Fibroblast of skin of scalp (primary cell): ENCODE measurements around the gene STOML1. TPM values are rescaled to one million over a fixed set of nuclear protein-coding genes. Genes with fewer than 3 reads are reported as not detected.

Experiments
- DNase-seq: peaks from one replicate; pipeline ENCODE4 v3.0.0-alpha.2; 2013
- polyA plus RNA-seq, 2 experiments: library from polyadenylated mRNA; unstranded; fragments of 120-200 nt; gene quantifications; one replicate each; pipeline ENCODE4 v1.2.1, GENCODE V29; 2013; ENCODE audit not compliant: insufficient read length in 2 of 2

Gene STOML1, protein sequence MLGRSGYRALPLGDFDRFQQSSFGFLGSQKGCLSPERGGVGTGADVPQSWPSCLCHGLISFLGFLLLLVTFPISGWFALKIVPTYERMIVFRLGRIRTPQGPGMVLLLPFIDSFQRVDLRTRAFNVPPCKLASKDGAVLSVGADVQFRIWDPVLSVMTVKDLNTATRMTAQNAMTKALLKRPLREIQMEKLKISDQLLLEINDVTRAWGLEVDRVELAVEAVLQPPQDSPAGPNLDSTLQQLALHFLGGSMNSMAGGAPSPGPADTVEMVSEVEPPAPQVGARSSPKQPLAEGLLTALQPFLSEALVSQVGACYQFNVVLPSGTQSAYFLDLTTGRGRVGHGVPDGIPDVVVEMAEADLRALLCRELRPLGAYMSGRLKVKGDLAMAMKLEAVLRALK
- polyA plus RNA-seq (2013, experiment 1 of 2; ENCODE audit: insufficient read length), result 19.1 TPM
- 19.9 TPM for polyA plus RNA-seq (2013, experiment 2 of 2; ENCODE audit: insufficient read length)

DNA sequence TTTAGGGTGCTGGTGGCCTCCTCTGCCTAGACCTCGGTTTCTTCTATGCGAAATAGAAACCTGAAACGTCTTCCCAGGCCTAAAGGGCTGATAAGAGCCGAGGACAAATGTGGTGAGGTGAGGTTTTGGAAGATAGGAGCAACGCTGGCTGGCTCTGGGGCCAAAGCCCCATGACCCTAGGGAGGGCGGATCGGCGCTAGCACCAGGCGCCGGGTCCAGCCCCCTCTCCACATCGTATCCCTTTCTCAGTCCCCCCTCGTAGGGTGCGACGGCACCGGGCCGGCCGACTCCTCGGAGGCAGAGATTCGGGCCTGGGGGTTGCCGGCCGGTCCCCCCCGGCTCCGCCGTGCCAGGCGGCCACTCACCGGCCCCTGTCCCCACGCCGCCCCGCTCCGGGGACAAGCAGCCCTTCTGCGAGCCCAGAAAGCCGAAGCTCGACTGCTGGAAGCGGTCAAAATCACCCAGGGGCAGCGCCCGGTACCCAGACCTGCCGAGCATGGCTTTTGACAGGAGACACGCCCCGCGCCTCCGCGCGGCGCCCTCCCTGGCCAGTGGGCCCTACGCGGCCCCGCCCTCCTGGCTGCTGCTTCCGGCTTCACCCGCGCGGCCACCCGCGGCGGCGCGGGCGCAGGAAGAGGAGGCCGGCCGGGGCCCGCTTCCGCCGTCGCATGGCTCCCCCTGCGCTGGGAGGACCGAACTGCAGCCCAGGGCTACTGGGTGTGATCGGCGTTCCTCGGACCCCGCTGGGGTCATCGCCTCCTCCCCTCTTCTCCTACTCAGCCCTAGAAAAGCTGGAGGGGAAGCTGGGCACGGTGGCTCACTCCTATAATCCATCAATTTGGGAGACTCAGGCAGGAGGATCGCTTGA, at the start of gene STOML1:
STOML1 (minus strand) TSS at position 570 of the 868 bp plus-strand sequence; CDS start at position 498, 72 bp downstream.
- peak; percentile 96 for DNase-seq

DNA sequence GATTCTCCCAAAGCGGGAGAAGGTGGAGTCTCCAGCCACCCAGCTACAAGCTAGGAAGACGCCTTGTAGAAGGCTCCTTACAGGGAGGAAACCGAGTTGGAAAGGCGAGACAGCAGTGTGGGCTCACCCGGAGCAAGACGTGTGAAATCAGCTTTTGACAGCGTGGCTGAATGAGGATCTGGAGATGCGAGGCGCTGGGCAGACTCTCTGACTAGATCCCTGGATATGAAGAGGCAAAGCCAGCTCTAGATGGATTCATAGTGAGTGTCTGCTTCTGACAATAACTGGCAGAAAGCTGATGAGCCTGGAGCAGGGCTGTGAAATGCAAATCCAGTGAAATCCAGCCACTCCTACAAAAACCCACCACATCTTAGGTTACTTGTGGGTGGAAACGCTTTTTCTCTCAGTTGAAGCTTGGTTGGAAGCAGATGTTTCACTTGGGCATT, 49.2 kb upstream of the STOML1 start:
- peak; percentile 80 for DNase-seq

DNA sequence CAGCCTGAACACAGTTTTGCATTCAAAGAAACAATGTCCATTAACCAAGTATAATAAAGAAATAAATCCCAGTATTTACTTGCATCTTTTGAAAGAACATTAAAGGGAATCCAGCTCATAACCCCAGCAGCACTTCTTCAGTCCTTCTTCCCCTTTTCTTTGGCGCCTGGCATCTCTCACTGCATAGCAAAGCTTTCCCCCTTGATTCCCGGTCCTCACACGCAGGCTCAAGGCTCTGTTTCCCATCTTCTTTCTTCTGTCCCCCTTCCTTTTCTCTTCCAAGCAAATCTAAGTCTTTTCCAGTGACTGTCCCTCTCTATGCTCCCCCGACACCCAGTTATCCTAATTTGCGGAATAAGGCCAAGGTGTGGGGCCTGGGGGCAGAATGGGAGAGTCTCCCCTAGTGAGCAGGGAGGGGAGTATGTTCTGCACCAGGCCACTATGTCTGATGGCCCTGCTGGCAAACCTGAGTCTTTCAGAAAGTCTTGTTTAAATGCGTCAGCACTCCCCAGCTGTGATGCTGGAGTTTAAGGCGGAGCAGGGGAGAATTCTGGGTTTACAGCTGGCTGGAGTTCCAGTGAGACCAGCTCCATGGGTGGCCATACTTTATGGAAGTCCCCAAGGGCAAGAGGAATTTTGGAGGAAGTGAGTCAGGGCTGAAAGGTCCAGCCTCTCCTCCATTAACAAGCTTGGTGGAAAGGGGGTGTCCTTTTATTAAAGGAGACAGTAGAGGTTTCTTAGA, 48.2 kb upstream of the STOML1 start:
- DNase-seq, result peak; percentile 100

DNA sequence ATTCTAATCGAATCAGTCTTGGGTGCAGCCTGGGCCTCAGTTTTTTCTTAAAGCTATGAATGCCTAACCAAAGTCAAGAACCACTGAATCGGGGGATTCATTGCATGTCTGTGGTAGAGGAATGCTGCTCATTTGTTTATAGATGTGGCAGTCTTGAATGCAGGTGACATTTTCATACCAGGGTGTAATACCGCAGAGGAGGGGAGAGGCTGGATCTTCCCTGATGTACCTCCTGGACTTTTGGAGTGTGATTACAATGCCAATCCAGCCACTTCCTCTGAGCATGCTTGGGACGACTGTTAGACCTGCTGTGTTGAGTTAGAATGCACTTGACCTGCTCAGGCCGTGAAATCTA, 47.5 kb upstream of the STOML1 start:
- no peak for DNase-seq

DNA sequence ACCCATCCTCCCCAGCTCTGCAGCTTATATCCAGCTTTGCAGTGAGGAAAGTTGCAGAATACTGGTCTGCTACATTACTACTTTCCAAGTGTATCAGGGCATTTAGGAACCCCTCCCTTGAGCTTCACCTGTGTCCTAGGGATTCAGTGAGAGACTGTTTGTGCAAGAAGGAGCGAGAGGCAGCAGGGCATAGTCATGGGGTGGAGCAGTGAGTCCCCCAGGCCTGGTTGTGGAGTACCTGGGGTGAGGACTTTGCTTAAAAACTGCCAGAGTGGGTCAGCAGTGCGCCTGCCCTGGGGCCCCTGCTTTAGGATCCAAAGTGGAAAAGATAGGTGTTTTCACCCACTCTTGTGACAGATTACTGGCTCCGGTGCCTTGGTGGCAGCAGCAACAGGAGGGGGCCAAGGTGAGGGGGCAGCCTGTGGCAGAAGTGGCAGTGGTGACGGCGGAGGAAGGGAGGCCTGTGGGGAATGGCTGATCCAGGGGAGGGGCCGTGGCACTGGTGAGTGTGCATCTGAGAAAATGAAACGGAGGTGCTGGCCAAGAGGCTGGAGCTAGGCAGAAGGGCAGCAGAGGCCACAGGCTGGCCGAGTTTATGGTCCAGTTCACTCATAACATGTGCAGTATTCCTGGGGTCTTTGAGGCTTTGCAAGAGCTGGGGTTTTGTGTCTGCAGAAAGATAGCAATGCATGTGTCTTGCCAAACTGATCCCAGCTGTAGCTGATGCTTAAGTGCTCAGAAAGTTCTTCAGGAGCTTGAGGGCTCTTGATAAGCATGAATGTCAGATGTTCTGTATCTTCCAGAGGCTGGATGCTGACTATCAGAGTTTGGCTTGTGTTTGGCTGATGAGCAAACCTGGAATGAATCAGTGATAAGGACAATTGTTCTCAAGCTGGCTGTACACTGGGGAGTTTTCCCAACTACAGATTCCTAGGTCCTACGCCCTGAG, 46.9 kb upstream of the STOML1 start:
- no peak for DNase-seq

DNA sequence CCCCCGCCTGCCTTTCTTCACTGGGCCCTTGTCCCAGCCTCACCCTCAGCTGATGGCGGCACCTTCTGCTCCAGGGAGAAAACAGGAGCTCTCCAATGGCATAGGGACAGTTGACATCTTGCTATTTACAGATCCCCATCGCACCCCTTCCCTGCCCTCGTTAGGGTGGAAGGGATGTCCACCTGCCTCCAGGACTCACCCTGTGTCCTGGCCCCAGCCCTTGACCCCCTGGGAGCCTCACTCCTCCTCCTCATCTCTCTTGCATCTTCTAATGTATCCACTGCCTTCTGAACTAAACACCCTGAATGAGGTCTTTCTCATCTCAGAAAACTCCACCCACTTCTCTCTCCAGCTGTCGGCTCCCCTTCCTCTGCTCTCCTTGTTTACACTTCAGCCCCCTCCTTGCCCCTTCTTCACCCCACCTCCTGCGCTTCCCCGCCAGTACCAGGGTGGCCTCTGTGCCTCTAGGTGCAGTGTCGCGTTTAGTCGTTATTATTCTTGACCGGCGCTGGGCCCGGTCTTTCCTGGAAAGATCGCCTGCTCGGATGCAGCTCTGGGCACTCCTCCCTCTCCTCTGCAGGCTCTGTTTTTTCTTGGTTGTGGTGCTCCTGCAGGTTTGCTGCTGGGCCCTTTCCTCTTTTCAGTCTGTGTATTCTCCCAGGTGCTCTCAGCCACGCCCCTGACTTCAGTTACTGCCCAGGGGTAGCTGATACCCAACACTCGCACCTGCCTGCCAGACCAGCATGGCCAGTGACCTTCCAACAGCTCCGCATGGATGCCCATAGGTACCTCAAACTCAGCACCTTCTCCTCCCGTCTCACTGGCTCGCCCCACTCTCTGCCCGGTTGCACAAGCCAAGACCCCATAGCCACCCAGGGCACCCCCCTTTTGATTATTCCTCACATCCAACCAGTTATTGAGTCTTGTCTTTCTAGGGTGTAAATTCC, 45.3 kb upstream of the STOML1 start:
- DNase-seq, result no peak

DNA sequence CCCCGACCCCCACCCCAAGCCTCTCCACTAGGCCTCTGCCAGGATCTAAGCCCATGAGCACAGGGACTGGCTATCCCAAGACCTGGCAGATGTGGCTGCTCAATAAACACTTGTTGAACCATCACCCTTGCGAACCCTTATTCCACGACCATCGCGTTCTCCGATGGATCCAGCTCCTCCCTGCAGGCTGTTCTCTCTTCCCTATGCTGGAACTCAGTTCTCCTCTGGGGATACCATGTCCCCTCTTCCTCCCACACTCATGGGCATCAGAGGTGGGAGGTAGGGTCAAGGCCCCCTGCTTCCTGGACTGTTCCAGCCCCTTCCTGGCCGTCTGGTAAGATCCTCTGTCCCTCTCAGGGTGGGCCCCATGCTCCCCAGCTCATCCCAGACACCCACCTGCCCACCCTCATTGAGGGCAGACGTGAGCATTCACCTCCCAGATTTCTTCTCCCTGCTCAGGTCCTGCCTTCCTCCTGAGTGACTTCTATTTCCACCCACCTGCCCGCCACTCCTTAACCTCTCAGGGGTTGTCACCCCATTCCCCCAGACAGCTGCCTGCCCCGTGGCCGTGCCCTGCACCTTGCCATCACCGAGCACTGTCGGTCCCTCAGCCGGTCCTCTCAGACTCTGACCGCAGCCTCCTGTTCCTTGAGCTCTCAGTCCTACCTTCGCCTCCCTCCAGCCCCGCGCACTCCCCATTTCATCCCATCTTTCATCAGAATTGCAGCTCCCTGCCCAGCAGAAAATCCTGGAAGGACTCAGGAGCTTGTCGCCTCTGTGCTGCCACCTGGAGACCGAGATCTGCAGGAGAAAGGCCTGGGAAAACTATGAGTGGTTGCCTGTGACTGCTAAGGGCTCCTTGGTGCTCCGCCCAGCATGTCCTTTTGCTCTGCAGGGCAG, 44.4 kb upstream of the STOML1 start:
- DNase-seq, result peak; percentile 80

DNA sequence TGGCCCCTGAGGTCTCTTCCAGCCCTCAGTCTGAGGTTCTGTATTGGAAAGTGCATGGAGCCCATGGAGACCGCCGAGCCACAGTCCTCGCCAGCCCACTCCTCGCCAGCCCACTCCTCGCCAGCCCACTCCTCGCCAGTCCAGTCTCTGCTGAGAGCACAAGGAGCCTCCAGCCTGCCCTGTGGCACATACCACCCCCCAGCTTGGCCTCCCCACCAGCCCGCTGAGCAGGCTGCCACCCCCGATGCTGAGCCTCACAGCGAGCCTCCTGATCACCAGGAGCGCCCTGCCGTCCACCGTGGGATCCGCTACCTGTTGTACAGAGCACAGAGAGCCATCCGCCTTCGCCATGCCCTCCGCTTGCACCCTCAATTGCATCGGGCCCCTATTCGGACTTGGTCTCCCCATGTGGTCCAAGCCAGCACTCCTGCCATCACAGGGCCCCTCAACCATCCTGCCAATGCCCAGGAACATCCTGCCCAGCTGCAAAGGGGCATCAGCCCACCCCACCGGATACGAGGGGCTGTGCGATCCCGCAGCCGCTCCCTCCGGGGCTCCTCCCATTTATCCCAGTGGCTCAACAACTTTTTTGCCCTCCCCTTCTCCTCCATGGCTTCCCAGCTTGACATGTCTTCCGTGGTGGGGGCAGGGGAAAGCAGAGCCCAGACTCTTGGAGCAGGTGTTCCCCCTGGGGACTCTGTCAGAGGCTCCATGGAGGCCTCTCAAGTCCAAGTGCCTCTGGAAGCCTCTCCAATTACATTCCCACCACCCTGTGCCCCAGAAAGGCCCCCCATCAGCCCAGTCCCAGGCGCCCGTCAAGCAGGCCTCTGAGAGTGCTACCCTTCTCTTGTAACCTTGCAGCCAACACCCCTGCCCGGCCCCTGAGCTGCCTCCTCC, 43.3 kb upstream of the STOML1 start:
- DNase-seq, result no peak

DNA sequence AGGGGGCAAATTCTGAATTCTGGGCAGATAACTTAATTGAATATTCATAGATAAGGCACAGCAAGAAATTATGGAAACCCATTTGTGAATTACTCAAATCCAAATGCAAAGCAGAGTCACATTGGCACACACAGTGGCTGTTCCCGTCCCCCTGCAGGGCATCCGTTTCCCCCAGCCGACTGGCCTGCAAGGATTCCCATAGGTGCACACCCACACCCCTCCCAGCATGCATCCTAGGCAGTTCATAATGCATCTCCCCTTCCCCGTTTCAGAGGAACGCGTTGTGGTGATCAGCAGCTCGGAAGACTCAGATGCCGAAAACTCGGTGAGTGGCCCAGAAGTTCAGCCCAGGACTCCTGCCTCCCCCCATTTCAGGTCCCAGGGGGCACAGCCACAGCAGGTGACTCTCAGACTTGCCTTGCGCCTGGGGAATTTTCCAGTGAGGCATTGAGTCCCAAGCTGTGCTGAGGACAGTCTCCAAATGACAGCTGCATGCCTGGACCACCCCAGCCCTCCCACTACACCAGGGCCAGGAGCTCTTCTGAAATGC, 42.2 kb upstream of the STOML1 start:
- no peak for DNase-seq

DNA sequence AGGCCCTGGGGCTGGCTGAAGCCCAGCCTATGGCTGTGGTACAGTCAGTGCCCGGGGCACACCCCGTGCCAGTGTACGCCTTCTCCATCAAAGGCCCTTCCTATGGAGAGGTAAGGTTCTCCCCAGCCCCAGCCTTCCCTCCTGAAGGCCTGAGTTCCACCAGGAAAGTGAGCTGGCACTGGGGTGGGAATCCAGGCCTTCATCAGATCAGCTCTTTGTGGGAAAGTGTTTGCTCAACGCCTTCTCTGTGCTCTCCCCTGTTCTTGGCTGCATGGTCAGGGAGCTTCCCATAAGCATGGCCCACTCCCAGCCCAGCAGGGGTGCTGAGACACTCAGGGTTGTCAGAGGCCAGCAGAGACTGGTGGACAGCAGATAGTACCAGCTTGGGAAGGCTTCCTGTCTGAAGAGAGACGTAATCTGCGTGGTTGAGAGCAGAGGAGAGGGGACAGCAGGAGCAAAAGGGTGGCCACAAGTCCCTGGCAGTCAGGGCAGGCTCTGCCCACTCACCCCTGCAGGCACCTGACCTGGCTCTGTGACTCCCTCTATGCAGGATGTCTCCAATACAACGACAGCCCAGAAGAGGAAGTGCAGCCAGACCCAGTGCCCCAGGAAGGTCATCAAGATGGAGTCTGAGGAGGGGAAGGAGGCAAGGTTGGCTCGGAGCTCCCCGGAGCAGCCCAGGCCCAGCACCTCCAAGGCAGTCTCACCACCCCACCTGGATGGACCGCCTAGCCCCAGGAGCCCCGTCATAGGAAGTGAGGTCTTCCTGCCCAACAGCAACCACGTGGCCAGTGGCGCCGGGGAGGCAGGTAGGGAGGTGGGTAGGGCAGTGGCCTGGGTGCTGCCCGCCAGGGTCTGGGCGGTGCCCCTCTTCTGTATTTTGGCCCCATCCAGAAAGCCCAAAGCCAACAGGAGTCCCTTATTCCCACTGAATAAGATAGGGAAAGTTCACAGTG, 40.8 kb upstream of the STOML1 start:
- DNase-seq, result no peak

DNA sequence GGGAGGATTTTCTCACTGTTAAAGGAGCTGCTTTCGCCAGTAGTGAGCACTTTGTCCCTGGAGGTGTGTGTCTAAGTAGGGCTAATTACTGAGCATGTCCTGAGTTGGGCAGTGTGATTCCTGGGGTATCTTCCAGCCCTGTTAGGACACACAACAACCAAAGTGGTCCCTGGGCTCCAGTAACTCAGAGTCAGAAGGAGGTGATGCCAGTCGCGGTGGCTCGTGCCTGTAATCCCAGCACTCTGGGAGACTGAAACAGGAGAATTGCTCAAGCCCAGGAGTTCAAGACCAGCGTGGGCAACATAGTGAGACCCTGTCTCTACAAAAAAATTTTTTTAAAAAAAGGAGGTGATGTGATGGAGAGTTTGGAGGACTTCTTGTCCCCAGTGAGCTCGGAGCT, 40.0 kb upstream of the STOML1 start:
- no peak for DNase-seq

DNA sequence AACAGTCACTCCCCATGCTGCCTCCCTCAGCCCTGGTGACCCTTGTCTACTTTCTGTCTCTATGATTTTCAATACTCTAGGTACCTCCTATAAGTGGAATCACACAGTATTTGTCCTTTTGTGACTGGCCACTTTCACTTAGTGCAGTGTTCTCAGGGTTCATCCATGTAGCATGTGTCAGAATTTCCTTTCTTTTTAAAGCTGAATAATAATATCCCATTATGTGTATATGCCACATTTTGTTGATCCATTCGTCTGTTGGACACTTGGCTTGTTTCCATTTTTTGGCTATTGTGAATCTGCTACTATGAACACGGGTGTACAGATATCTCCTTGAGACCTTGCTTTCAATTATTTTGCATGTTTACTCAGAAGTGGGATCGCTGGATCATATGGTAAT, 36.6 kb upstream of the STOML1 start:
- DNase-seq, result no peak

DNA sequence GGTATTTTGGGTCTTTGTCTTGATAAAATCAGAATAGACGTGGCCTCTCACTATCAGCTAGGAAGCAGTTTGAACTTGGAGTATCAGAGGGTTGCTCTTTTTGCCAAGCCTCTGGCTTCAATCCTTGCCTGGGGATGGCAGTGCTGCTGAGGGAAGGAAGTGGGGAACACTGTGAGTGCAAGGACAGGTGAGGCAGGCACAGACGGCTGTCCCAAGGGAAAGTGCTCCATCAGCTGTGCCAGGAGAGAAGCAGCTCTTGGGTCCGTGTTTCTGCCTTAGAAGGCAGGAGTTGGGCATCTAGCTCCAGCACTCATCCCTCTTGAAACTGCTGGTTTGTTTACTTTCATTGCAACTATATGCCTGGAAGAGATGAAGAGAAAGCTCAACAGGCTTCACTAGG, 35.6 kb upstream of the STOML1 start:
- no peak for DNase-seq

DNA sequence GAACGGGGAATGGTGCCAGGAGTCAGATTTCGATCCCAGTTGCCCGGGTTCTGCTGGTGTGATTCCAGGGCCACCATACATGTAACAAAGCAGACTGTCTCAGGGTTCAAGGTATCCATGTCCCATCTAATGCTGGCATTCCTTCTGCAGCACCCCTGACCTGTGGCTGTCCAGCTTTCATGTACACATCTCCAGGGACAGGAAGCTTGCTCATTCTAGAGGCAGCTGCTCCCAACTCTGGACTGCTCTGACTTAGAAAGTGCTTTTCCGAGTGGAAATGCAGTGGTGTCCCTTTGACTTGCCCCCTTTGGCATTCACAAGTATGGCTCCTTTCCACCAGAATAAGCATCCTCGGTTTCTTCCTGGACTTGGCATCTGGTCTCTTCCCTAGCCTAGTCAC, 33.3 kb upstream of the STOML1 start:
- no peak for DNase-seq

DNA sequence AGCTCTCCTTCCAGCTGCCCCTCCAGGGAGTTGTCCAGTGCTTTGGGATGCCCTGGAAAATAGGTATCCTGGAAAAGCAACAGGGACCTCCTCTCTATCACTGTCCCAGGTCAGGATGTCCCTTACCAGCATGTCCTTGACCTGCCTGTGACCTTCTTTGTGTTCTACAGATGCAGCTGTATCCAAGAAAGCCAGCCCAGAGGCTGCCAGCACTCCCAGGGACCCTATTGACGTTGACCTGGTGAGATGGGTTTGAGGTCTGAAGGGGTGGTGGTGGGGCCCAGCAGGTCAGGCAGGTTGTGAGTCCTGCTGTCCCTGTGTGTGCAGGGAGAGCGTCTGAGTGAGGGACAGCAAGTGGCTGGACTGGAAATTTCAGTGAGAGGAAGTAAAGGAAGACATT, 32.6 kb upstream of the STOML1 start:
- no peak for DNase-seq

DNA sequence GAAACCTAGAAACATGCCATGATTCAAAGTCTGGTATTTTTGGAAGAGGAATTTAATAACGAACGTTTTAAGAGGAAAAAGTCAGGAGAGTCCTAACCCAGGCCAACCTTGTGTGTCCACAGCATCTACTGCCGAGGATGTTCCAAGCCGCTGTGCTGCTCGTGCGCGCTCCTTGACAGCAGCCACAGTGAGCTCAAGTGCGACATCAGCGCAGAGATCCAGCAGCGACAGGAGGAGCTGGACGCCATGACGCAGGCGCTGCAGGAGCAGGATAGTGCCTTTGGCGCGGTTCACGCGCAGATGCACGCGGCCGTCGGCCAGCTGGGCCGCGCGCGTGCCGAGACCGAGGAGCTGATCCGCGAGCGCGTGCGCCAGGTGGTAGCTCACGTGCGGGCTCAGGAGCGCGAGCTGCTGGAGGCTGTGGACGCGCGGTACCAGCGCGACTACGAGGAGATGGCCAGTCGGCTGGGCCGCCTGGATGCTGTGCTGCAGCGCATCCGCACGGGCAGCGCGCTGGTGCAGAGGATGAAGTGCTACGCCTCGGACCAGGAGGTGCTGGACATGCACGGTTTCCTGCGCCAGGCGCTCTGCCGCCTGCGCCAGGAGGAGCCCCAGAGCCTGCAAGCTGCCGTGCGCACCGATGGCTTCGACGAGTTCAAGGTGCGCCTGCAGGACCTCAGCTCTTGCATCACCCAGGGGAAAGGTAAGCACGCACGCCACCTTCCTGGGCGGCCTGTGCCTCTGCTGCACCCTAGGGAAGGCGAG, 30.8 kb upstream of the STOML1 start:
- no peak for DNase-seq
